ENCODE data around the gene SDK1.

The SDK1 gene

DNA sequence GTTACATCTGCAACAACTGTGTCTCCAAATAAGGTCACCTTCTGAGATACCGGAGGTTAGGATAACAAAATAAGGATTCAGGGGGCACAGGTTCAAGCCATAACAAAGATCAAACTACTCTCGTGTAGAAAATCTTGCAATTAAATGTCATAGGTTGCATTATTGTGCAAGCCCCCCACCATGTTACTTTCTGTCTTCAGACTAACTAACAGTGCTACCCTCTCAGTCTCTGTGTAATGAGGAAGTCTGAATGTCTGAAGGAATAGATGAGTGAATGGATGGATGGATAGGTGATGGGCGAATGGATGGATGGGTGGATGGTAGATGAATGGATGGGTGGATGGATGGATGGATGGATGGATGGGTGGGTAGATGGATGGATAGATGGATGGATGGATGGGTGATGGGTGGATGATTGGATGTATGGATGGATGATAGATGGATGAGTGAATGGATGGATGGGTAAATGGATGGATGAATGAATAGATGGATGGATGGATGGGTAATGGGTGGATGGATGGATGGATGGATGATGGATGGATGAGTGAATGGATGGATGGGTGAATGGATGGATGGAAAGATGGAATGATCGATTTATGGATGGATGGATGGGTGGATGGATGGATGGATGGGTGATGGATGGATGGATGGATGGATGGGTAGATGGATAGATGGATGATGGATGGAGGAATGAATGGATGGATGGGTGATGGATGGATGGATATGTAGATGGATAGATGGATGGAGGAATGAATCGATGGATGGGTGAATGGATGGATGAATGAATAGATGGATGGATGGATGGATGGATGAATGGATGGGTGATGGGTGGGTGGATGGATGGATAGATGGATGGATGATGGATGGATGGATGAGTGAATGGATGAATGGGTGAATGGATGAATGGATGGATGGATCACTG lies 823.8 kb downstream of the SDK1 start:
- no peak overlapping the region for H3K27ac ChIP-seq (ENCODE audit: low read depth, low read length)
- H4K20me1 ChIP-seq (ENCODE audit: control insufficient read depth, insufficient read depth, low read depth, low read length), result no peaks in the 10 kb centered on the region
- no peaks in the 10 kb centered on the region for H3K36me3 ChIP-seq (ENCODE audit: control insufficient read depth, low read length)
- no peak overlapping the region for H3K4me2 ChIP-seq (ENCODE audit: low read length)
- TF ChIP-seq, protein P1, sequence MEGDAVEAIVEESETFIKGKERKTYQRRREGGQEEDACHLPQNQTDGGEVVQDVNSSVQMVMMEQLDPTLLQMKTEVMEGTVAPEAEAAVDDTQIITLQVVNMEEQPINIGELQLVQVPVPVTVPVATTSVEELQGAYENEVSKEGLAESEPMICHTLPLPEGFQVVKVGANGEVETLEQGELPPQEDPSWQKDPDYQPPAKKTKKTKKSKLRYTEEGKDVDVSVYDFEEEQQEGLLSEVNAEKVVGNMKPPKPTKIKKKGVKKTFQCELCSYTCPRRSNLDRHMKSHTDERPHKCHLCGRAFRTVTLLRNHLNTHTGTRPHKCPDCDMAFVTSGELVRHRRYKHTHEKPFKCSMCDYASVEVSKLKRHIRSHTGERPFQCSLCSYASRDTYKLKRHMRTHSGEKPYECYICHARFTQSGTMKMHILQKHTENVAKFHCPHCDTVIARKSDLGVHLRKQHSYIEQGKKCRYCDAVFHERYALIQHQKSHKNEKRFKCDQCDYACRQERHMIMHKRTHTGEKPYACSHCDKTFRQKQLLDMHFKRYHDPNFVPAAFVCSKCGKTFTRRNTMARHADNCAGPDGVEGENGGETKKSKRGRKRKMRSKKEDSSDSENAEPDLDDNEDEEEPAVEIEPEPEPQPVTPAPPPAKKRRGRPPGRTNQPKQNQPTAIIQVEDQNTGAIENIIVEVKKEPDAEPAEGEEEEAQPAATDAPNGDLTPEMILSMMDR (IDR thresholded peaks at IDR 0.05; ENCODE audit: low read depth, low read length, poor library complexity, severe bottlenecking), result no peak
- TF ChIP-seq EZH2phosphoT487 (IDR thresholded peaks at IDR 0.05; ENCODE audit: borderline replicate concordance, low read length), result no peak
- H3K27me3 ChIP-seq (ENCODE audit: control insufficient read depth, low read length), result no peaks in the 10 kb centered on the region
- H3F3A ChIP-seq (ENCODE audit: control insufficient read depth, insufficient read depth), result no peaks in the 10 kb centered on the region
- no peaks in the 10 kb centered on the region for H3K4me1 ChIP-seq (ENCODE audit: control insufficient read depth, low read length)
- H3K4me3 ChIP-seq (ENCODE audit: low read length), result no peak overlapping the region
- H3K79me2 ChIP-seq (ENCODE audit: control insufficient read depth, low read length), result no peaks in the 10 kb centered on the region
- H3K9me3 ChIP-seq (ENCODE audit: control insufficient read depth, insufficient read depth, low read length), result peaks cover 35% of the 10 kb centered on the region; the same call in 1 of the 2 replicates
- no peaks in the 10 kb centered on the region for H3K9me2 ChIP-seq (replicated peaks; ENCODE audit: control insufficient read depth, low read length)

DNA sequence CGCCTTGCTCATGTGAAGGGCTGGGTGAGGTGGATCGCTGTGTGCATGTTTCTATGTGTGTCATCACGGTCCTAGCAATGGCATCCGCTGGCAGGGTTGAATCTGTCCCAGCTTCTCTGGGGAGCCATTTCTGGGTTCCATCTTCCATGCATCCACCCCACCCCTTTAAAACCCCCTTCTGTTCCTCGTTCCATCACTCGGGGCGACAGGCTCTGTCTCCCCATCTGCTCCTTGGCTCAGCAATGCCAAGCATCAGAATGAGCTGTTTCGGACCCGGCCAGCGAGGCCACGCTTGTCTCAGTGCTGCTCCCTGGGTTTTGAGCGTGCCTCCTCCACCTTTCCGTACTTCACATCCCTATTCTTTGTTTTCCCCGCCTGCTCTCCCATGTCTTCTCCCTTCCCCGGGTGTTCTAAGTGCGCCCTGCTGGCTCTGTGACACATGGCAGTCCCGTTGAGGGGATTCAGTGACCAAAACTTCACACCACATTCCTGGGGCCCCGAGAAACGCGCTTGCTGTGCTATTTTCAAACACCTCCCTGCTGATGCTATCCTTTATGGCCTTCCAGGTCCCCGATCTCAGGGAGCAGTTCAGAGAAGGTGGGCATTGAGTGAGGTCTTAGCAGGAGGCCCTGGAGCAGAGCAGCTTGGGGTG lies 827.0 kb downstream of the SDK1 start:
- TF ChIP-seq, protein P1 (IDR thresholded peaks at IDR 0.05; ENCODE audit: low read depth, low read length, poor library complexity, severe bottlenecking), result no peak
- TF ChIP-seq EZH2phosphoT487 (IDR thresholded peaks at IDR 0.05; ENCODE audit: borderline replicate concordance, low read length), result no peak

DNA sequence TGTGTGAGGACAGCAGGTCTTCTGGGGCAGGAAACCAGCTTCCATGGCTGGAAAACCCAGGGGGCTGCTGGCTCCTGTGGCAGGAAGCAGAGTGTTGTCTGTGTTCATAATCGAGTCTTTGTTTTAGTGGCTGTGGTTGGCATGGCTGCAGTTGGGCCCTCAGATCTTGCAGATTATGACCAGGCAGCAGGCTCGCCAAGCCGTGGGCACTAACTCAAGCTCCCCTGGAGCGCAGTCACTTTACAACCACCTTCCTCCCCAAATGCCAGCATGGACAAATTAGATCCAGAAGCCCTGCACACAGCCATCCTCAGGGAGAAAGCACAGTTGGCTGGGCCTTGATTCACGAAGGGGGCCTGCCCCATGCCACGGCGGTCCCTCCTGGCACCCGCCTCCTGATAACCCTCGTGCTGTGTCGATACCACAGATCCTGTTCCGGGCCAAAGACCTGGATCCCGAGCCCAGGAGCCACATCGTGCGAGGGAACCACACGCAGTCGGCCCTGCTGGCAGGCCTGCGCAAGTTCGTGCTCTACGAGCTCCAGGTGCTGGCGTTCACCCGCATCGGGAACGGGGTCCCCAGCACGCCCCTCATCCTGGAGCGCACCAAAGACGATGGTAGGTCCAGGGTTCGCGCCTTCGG lies 828.5 kb downstream of the SDK1 start:
- no peak overlapping the region for H3K4me3 ChIP-seq (ENCODE audit: low read length)
- no peaks in the 10 kb centered on the region for H3K9me2 ChIP-seq (replicated peaks; ENCODE audit: control insufficient read depth, low read length)
- H3K27ac ChIP-seq (ENCODE audit: low read depth, low read length), result no peak overlapping the region
- H3K79me2 ChIP-seq (ENCODE audit: control insufficient read depth, low read length), result no peaks in the 10 kb centered on the region
- no peaks in the 10 kb centered on the region for H3K27me3 ChIP-seq (ENCODE audit: control insufficient read depth, low read length)
- H3K36me3 ChIP-seq (ENCODE audit: control insufficient read depth, low read length), result no peaks in the 10 kb centered on the region
- H3K4me2 ChIP-seq (ENCODE audit: low read length), result no peak overlapping the region
- TF ChIP-seq, protein P1 (IDR thresholded peaks at IDR 0.05; ENCODE audit: low read depth, low read length, poor library complexity, severe bottlenecking), result no peak
- no peak for TF ChIP-seq EZH2phosphoT487 (IDR thresholded peaks at IDR 0.05; ENCODE audit: borderline replicate concordance, low read length)
- H3F3A ChIP-seq (ENCODE audit: control insufficient read depth, insufficient read depth), result no peaks in the 10 kb centered on the region
- H4K20me1 ChIP-seq (ENCODE audit: control insufficient read depth, insufficient read depth, low read depth, low read length), result no peaks in the 10 kb centered on the region
- no peaks in the 10 kb centered on the region for H3K4me1 ChIP-seq (ENCODE audit: control insufficient read depth, low read length)
- peaks cover 13% of the 10 kb centered on the region; the same call in 1 of the 2 replicates for H3K9me3 ChIP-seq (ENCODE audit: control insufficient read depth, insufficient read depth, low read length)

More for the DNA sequence above, 827.0 kb downstream of the SDK1 start:
- no peak overlapping the region for H3K27ac ChIP-seq (ENCODE audit: low read depth, low read length)
- H4K20me1 ChIP-seq (ENCODE audit: control insufficient read depth, insufficient read depth, low read depth, low read length), result no peaks in the 10 kb centered on the region
- H3F3A ChIP-seq (ENCODE audit: control insufficient read depth, insufficient read depth), result no peaks in the 10 kb centered on the region
- no peak overlapping the region for H3K4me2 ChIP-seq (ENCODE audit: low read length)
- no peaks in the 10 kb centered on the region for H3K9me2 ChIP-seq (replicated peaks; ENCODE audit: control insufficient read depth, low read length)
- no peaks in the 10 kb centered on the region for H3K79me2 ChIP-seq (ENCODE audit: control insufficient read depth, low read length)
- no peaks in the 10 kb centered on the region for H3K36me3 ChIP-seq (ENCODE audit: control insufficient read depth, low read length)
- H3K4me3 ChIP-seq (ENCODE audit: low read length), result no peak overlapping the region
- no peaks in the 10 kb centered on the region for H3K27me3 ChIP-seq (ENCODE audit: control insufficient read depth, low read length)
- H3K4me1 ChIP-seq (ENCODE audit: control insufficient read depth, low read length), result no peaks in the 10 kb centered on the region
- H3K9me3 ChIP-seq (ENCODE audit: control insufficient read depth, insufficient read depth, low read length), result peaks cover 20% of the 10 kb centered on the region; the same call in 1 of the 2 replicates

Measured in DOHH2 (cell line).